ENCODE results near the gene MSI2. TPM values are rescaled to one million over a fixed set of nuclear protein-coding genes. Genes with fewer than 3 reads are reported as not detected.
A peak's percentile ranks its signal among the peaks of the same experiment; 100 is the strongest.
"Not testable (repeated sequence)": the region's sequence is repeated elsewhere in the genome, so short reads cannot be mapped to it uniquely, and the experiment has no call there.

Gene MSI2
- total RNA-seq (2014; rRNA removed; shearing (Covaris generic)) = 29.4 and 30.4 TPM in 2 replicates

GRCh38 chr17:57255776-57256681 lies at the start of gene MSI2:
Gene MSI2, plus strand, starts transcription at chr17:57256523. Its CDS starts 220 bp downstream, at chr17:57256743.
- peak; percentile 83 for DNase-seq (ENCODE audit: low read depth)

- DNase-seq (ENCODE audit: low read depth) = no peak
Measured at GRCh38 chr17:57206928-57207327, 49.4 kb upstream of the MSI2 start.

DNA sequence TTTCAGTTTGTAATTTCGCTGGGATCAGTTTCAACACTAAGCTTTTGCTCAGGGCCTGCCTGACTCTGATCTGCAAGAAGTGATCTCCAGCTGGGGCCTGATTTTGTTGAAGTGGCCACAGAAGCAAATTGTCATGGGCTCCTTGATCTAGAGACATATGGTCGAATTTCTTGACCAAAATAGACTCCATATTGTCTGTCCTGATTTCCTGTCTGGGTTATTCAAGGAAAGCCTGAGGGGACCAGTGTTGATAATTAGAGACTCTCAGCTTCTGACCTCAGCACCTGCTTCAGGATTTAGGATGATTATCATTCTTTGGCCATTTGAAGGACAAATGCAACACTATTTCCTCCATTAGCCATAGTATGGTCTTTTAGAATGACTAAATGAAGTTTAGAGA lies 48.9 kb upstream of the MSI2 start:
- DNase-seq (ENCODE audit: low read depth) = no peak

DNA sequence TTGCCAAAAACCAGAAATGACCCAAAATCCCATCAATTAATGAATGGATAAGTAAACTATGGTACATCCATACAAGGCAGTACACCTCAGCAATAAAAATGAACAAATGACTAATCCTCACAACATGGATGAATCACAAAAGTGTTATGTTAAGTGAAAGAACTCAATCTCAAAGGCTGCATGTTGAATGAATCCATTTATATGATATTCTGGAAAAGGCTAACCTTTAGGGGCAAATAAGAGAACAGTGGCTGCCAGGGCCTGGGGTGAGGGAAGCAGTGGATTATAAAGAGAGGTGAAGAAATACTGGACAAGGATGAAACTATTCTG lies 46.1 kb upstream of the MSI2 start:
- no peak for DNase-seq (ENCODE audit: low read depth)

DNA sequence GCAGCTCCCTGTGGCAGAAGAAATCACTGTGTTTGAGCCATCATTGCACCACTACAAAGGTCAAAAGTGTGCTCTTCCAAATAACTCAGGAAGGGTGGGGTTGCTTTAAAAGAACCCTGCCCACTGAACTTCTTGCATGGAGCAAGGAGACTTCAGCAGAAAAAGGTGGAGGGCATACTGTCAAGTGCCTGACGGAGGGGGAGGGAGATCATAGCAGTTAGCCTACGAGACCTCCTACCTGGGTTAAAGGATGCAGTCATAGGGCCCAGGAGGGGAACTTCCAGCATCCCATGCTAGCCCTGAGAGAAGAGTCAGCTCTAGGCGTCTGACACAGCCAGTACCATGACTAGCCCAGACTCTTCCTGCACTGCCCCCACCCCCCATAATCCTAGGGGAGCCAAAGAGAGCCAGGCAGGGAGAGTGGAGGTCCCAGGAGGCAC lies 45.3 kb upstream of the MSI2 start:
- no peak for DNase-seq (ENCODE audit: low read depth)

GRCh38 chr17:57211543-57211942 lies 44.8 kb upstream of the MSI2 start:
- DNase-seq (ENCODE audit: low read depth) = peak; percentile 3

DNA sequence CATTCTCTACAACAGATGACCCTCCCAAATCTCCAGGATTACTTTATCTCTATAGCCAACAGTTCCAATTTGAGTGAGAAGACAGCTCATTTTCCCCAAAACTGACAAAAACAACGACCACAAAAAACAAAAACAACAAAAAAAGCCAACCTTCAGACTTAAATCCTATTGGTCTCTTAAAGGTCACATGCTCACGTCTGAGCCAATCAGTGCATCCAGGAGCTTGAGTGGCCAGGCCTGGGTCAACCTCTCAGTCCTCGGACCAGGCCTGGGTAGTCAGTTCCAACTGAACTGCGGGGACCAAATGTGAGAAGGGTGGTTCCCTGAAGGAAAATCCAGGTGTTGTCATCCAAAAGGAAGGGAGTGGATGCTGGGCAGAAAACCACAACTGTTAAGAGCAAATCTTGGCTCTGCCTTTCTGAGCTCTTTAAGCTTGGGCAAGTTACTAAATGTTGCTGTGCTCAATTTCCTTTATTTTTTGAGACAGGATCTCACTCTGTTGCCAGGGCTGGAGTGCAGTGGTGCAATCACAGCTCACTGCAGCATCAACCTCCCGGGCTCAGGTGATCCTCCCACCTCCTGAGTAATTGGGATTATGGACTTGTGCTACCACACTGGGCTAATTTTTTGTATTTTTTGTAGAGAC lies 43.0 kb upstream of the MSI2 start:
- no peak for DNase-seq (ENCODE audit: low read depth)

GRCh38 chr17:57215317-57215716 lies 41.0 kb upstream of the MSI2 start:
- DNase-seq (ENCODE audit: low read depth) = no peak

DNA sequence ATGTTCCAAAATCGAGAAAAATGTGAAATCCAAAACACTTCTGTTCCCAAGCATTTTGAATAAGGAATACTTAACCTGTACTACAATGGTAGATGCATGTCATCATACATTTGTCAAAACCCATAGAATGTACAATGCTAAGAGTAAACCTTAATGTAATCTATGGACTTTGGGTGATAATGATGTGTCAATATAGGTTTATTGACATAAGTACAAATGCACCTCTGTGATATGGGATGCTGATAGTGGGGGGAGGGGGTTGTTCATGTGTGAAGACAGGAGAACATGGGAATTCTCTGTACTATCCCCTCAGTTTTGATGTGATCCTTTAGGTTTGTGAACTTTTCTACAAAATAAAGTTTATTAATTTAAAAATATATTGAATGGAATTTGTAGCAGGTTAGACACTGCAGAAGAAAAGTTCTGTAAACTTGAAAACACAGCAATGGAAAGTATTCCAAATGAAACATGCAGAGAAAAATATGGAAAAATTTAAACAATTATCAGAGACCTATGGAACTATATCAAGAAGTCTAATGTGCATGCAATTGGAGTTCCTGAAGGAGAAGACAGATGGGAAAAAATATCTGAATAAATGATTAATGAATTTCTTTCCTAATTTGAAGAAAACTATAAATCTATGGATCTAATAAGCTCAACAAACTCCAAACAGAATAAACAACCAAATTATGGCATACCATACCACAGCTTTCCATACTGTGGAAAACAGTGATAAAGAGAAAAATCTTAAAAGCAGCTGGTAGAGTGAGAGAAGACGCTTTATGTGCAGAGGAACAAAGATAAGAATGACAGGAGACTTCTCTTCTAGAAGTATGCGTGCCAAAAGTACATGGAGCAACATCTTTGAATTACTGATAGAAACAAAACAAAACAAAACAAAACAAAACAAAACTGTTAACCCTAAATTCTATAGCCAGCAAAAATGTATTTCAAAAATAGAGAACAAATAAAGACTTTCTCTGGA lies 34.7 kb upstream of the MSI2 start:
- DNase-seq (ENCODE audit: low read depth) = no peak

- DNase-seq (ENCODE audit: low read depth) = not testable (repeated sequence)
Measured at GRCh38 chr17:57222422-57222821, 33.9 kb upstream of the MSI2 start.

DNA sequence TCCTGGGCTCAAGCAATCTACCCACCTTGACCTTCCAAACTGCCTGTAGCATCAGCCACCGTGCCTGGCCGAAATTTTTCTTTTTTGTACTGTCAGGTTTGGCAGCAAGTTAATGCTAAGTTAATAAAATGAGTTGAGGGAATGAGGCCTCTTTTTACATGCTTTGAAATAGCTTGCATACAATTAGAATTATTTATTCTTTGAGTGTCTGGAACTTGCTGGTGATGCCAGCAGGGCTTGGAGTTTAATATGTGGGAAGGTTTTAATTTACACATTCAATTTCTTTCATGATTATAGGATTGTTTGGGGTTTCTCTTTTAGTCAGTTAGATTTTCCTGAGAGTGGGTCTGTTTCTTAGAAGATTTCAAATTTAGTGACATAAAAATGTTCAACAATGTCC lies 31.2 kb upstream of the MSI2 start:
- no peak for DNase-seq (ENCODE audit: low read depth)

DNA sequence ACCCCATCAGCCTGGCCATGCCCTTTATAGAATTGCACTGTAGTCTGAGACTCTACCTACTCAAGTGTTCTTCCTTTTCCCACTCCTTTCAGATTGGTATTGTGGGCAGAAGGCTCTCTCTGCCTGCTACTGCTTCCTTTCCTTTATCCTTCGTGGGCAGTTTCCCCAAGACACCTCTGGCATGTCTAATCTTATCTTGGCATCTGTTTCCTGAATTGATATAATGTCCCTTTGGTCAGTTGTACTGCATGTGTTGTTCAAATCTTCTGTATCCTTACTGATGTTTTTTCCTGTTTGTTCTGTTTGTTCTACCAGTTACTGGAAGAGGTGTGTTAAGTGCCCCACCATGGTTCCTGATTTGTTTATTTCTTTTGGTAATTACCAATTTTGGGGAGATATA lies 29.5 kb upstream of the MSI2 start:
- no peak for DNase-seq (ENCODE audit: low read depth)

DNA sequence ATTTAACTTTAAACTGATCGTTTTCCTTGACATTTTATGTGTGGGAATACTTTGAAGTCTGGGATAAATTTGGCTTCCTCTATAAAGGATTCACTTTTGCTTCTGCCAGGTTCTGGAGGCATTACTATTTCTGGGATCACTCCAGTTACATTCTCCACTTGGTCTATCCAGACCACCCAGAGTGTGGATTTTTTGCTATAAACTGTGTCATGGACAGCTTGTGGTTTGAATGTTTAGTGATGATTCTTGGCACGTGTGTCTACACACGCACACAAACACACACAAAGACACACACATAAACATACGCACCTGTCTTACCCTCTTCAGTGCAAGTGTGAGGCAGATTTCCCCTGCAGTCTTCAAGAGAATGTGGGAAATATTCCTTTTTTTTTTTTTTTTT lies 27.4 kb upstream of the MSI2 start:
- no peak for DNase-seq (ENCODE audit: low read depth)

- DNase-seq (ENCODE audit: low read depth) = no peak
Measured at GRCh38 chr17:57234061-57234738, 22.1 kb upstream of the MSI2 start.

DNA sequence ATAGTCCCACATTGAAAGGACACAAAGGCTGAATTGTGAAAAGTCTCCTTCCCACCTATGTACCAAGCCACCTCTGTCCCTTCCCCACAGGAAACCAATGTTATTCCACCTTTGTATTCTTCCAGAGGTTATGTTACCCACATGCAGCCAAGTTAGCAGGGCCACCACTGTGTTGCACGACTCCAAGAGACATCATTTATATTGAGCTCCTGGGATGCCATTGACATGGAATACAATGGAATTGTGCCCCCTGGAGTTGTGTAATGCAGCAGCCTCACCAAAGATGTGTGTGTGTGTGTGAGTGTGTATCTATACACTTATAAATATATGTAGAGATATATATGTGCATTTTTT lies 21.6 kb upstream of the MSI2 start:
- DNase-seq (ENCODE audit: low read depth) = no peak

DNA sequence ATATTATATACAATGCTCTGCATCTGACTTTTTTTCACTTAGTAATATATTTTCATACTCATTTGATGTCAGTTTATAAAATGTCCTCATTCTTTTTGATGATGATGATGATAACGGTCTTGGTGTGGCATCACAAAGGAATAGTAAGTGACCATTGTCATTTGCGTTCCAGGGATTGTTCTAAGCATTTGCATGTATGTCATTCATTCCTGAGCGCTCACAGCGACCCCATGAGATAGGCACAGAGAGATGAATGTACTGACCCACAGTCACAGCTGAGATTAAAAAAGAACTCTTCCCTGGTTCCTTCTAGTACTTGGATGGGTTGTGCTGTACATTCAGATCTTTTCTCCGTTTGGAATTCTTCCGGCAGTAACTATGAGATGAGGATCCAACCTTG lies 21.2 kb upstream of the MSI2 start:
- no peak for DNase-seq (ENCODE audit: low read depth)

DNA sequence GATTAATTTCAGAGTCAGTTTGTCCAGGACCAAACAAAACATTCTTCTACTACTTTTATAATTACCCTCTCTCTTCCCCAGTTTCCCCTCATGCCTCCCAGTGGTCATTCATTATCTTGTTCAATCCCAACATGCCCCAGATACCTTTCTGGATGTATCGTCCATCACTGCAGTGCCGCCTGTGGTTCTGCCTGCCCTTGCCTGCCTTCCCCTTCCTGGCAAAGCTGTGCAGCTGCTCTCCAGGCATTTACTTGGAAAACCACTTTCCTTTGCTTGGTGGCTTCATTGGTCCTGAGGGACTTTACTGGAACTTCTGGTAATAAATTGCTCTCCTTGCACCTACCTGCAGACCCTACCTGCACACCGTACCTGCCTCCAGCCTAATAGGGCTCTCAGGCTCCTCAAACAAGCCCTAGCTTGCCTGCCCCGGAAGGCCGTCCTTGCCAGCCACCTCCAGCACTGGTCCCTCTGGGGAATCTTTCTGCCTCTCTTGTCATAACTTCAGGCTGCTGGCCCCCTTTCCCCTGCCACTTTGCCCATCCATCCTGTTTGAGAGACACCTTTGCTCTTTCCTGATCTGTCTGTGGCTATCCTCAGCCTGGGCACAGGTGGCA lies 19.5 kb upstream of the MSI2 start:
- DNase-seq (ENCODE audit: low read depth) = no peak

DNA sequence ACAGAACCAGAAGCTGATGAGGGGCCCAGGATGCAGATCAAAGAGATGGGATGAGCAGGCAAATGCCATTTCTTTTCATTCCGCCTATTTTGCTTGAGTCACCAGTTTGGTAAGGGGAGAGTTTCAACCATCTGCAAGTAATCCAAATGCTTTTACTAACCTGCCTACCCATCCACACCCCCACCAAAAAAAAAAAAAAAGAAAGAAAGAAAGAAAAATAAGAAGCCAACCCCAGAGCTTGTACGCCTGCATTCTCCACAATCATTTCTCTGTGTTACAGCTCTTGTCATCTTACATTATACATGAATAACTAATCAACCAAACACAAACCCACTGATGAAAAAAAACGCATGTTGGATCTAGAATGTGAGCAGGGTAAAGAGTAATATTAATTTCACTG lies 15.7 kb upstream of the MSI2 start:
- no peak for DNase-seq (ENCODE audit: low read depth)

DNA sequence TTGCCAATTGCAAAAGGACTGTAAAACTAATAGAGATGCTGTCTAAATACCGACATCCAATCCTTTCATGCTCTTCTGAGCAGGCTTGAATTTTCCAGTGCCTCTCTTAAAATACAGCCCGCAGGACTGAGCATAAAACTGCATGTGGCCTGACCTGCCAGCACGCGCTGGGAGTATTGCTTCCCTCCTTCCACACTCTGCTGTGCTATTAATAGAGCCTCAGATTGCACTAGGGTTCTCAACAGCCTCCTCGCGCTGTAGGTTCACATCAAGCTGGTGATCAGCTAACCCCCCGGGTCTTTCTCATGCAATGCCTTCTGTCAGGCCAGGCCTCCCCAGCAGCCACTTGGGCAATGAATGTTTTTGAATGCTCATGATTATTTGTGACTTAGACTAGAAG lies 14.2 kb upstream of the MSI2 start:
- no peak for DNase-seq (ENCODE audit: low read depth)

DNA sequence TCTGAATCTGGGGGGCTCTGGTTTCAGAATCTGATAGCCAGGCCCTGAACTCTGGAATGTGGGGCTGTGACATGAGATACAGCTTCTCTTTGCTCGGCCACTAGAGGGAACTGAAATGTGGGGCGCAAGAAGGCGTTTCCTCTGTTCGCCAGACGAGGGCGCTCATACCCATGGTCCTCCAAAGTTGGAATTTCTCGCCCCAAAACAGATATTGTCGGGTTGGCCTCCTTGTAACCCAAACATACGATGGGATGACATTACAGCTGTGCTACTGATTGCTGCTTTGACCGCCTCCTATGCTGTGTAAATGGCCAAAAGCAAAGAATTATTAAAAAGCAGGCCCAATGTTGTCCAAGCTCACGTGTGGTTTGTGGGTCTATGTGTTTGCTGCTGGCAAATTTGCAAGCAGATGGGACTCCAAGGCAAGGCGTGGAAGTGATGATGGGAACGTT lies 13.1 kb upstream of the MSI2 start:
- DNase-seq (ENCODE audit: low read depth) = peak; percentile 58

DNA sequence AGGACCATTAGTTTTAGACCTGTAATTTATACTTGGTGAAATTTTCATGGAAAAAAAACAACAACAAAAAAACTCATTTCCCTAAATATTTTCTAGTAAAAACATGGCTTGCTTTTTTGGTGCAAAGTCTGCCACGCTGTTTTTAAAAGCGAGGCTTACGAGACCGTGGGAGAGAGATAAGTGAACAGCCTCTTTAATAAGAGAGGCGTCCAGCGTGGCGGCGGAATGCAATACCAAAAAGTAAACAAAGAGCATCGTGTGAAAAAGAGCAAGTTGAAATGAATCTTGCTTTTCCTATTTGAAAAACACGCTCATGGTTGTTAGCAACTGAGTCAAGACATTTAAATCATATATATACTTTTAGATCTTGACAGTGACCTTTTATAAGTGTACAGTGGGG lies 10.5 kb upstream of the MSI2 start:
- no peak for DNase-seq (ENCODE audit: low read depth)

Measured in RPMI7951 (cell line).